Sigmoid colon (tissue), 7 donors: ENCODE data around the gene GGA1. TPM values are rescaled to one million over a fixed set of nuclear protein-coding genes. Genes with fewer than 3 reads are reported as not detected.
A peak's percentile ranks its signal among the peaks of the same experiment; 100 is the strongest.

ENCODE experiments used
- DNase-seq: peaks from one replicate; pipeline ENCODE4 v3.0.0-alpha.2; 2019
- H3K27ac ChIP-seq, 4 donors: fragments of 200-600 bp; sonication (generic); one replicate each; pipeline ENCODE4 v1.5.1; 2016 to 2019; ENCODE audit warnings: mild to moderate bottlenecking in 1 of 4
- H3K27me3 ChIP-seq, 3 donors: fragments of 200-600 bp; sonication (generic); one replicate each; pipeline ENCODE4 v1.5.1; 2019; ENCODE audit warnings: mild to moderate bottlenecking in 1 of 3
- H3K36me3 ChIP-seq, 4 donors: fragments of 200-600 bp; sonication (generic); one replicate each; pipeline ENCODE4 v1.5.1; 2016 to 2019
- H3K4me1 ChIP-seq, 4 donors: fragments of 200-600 bp; sonication (generic); one replicate each; pipeline ENCODE4 v1.5.1; 2017 to 2019
- H3K4me3 ChIP-seq, 4 donors: fragments of 200-600 bp; sonication (generic); one replicate each; pipeline ENCODE4 v1.5.1; 2017 to 2019; ENCODE audit warnings: mild to moderate bottlenecking in 2 of 4, moderate library complexity in 1 of 4
- H3K9me3 ChIP-seq, 4 donors: fragments of 200-600 bp in 3 of 4; sonication (generic) in 3 of 4; one replicate each; pipeline versions ENCODE4 v1.5.1 to v1.6.1; 2013 to 2019
- CTCF ChIP-seq, 4 experiments: fragments of 450-650 bp in 3 of 4; fragments of 200-600 bp in 1 of 4; IDR thresholded peaks; one replicate each; pipeline ENCODE4 v1.5.1; 2016 to 2019; ENCODE audit warnings: antibody characterized with exemption in 4 of 4, mild to moderate bottlenecking in 3 of 4, moderate library complexity in 2 of 4
- EP300 ChIP-seq, 4 donors: sonication (generic); formaldehyde crosslinking; IDR thresholded peaks; one replicate each; pipeline ENCODE4 v1.6.1; 2017; ENCODE audit warnings: antibody characterized with exemption in 4 of 4
- POLR2A ChIP-seq, 2 donors: fragments of 450-650 bp; IDR thresholded peaks; one replicate each; pipeline ENCODE4 v1.6.1; 2016; ENCODE audit warnings: antibody characterized with exemption in 2 of 2, mild to moderate bottlenecking in 2 of 2, moderate library complexity in 2 of 2
- POLR2AphosphoS5 ChIP-seq, 4 donors: sonication (generic); formaldehyde crosslinking; IDR thresholded peaks; one replicate each; pipeline ENCODE4 v1.6.1; 2017; ENCODE audit warnings: antibody characterized with exemption in 4 of 4
- WGBS, 2 donors: extraction: QIAGEN DNeasy Blood & Tissue Kit; methylation state at CpG; one replicate each; pipeline ENCODE4 v1.1.7; 2013; 5-methylcytosine and 5-hydroxymethylcytosine counted together
- intact Hi-C: fragments of 100-400 bp; cut with DNase I; formaldehyde crosslinking; loops from one replicate; pipeline ENCODE4 v1.15.1; 2023
- polyA plus RNA-seq, 3 donors: library from polyadenylated mRNA; stranded (reverse); fragments of 200-250 nt; gene quantifications; one replicate each; pipeline ENCODE4 v1.2.3, GENCODE V29; 2013
- total RNA-seq, 4 donors: library from RNA; depleted of rRNA; stranded (reverse); fragments of >200 nt; gene quantifications; one replicate each; pipeline ENCODE4 v1.1.0, GENCODE V29; 2016
- donor health status: healthy with polysubstance abuse.
- donor health status: Bipolar disorder and iron deficiency.
- donor health status: healthy.

Gene GGA1
- total and polyA plus RNA-seq, 7 donors, result 25.2 to 77.4 (median 41.3) TPM

- TF ChIP-seq POLR2A (IDR thresholded peaks at IDR 0.05) (no peak), CTCF (IDR thresholded peaks at IDR 0.05) (no peak), EP300 (IDR thresholded peaks at IDR 0.05) (no peak), POLR2AphosphoS5 (IDR thresholded peaks at IDR 0.05) (no peak)
- 2 to 4% methylated on average over 57 of the region's 57 CpGs for WGBS, 2 donors
- intact Hi-C loops, result no loop called here
- Histone ChIP-seq H3K4me3 (peak within 1 kb of the TSS; percentile 40 to 63 (median 52)), H3K27me3 (peaks cover 0 to 7% (median 6%) of the 10 kb centered on the region in 3 donors), H3K36me3 (no peaks in the 10 kb centered on the region), H3K27ac (peak within 1 kb of the TSS; percentile 27 to 64 (median 61)), H3K9me3 (no peaks in the 10 kb centered on the region), H3K4me1 (peaks cover 2 to 40% (median 32%) of the 10 kb centered on the region in 4 donors)
- DNase-seq, result no peak
Measured at GRCh38 chr22:37639070-37639760, 30.6 kb downstream of the GGA1 start, which contains the start of gene SH3BP1. TSS of gene SH3BP1 (plus strand) at chr22:37639669. CDS start at chr22:37639788, 119 bp downstream.

GRCh38 chr22:37639771-37640590 is 31.3 kb downstream of the GGA1 start:
- peaks cover 0 to 32% (median 24%) of the 10 kb centered on the region in 4 donors for H3K4me1 ChIP-seq
- intact Hi-C loops, result no loop called here
- no peak for TF ChIP-seq POLR2AphosphoS5 (IDR thresholded peaks at IDR 0.05)
- no peak for TF ChIP-seq EP300 (IDR thresholded peaks at IDR 0.05)
- TF ChIP-seq CTCF (IDR thresholded peaks at IDR 0.05), result no peak
- no peak for TF ChIP-seq POLR2A (IDR thresholded peaks at IDR 0.05)
- H3K4me3 ChIP-seq, result peak overlapping the region; percentile 40 to 63 (median 52)
- peak overlapping the region; percentile 27 to 64 (median 61) for H3K27ac ChIP-seq
- no peaks in the 10 kb centered on the region for H3K9me3 ChIP-seq
- H3K36me3 ChIP-seq, result no peaks in the 10 kb centered on the region
- peaks cover 0 to 7% (median 6%) of the 10 kb centered on the region in 3 donors for H3K27me3 ChIP-seq
- WGBS, 2 donors, result 1 to 2% methylated on average over 27 of the region's 27 CpGs
- no peak for DNase-seq

- WGBS, 2 donors, result 15 to 49% methylated on average over 24 of the region's 24 CpGs
- peaks cover 0 to 7% (median 6%) of the 10 kb centered on the region in 3 donors for H3K27me3 ChIP-seq
- intact Hi-C loops, result no loop called here
- peak overlapping the region in 3 of 4 donors; percentile 50 to 63 (median 54) for H3K4me3 ChIP-seq
- H3K36me3 ChIP-seq, result no peaks in the 10 kb centered on the region
- H3K4me1 ChIP-seq, result peaks cover 0 to 27% (median 22%) of the 10 kb centered on the region in 4 donors
- peak overlapping the region in 2 of 4 donors; percentile 60 to 64 for H3K27ac ChIP-seq
- H3K9me3 ChIP-seq, result no peaks in the 10 kb centered on the region
- no peak for TF ChIP-seq EP300 (IDR thresholded peaks at IDR 0.05)
- TF ChIP-seq CTCF (IDR thresholded peaks at IDR 0.05), result no peak
- no peak for TF ChIP-seq POLR2A (IDR thresholded peaks at IDR 0.05)
- no peak for TF ChIP-seq POLR2AphosphoS5 (IDR thresholded peaks at IDR 0.05)
- no peak for DNase-seq
Measured at GRCh38 chr22:37640591-37641560, 32.2 kb downstream of the GGA1 start.

- TF ChIP-seq POLR2A (IDR thresholded peaks at IDR 0.05) (no peak), CTCF (IDR thresholded peaks at IDR 0.05) (no peak), POLR2AphosphoS5 (IDR thresholded peaks at IDR 0.05) (no peak), EP300 (IDR thresholded peaks at IDR 0.05) (no peak)
- intact Hi-C loops, result no loop called here
- no peak for DNase-seq
Measured at GRCh38 chr22:37641561-37641949, 32.9 kb downstream of the GGA1 start.

More at GRCh38 chr22:37641561-37641949, 32.9 kb downstream of the GGA1 start:
- peaks cover 0 to 27% (median 22%) of the 10 kb centered on the region in 4 donors for H3K4me1 ChIP-seq
- 14 to 64% methylated on average over 5 of the region's 5 CpGs for WGBS, 2 donors
- peak overlapping the region in 1 of 4 donors; percentile 64 for H3K27ac ChIP-seq
- no peaks in the 10 kb centered on the region for H3K36me3 ChIP-seq
- peaks cover 0 to 7% (median 6%) of the 10 kb centered on the region in 3 donors for H3K27me3 ChIP-seq
- H3K9me3 ChIP-seq, result no peaks in the 10 kb centered on the region
- H3K4me3 ChIP-seq, result no peak overlapping the region
